Liver (tissue), 9 donors: ENCODE data around the gene ALOX15. TPM values are rescaled to one million over a fixed set of nuclear protein-coding genes. Genes with fewer than 3 reads are reported as not detected.

Experiments
- DNase-seq: peaks from one replicate; pipeline ENCODE4 v3.0.0-alpha.2; 2017; ENCODE audit warnings: low spot score
- H3K27ac ChIP-seq, 2 donors: one replicate each; pipeline ENCODE4 v1.7.0; 2013; ENCODE audit warnings: inconsistent platforms in 2 of 2, low read length in 2 of 2, control low read depth in 1 of 2, low read depth in 1 of 2, mild to moderate bottlenecking in 1 of 2
- H3K27me3 ChIP-seq, 4 donors: one replicate each; pipeline versions ENCODE4 v1.6.1 to v1.7.0; 2013; ENCODE audit warnings: low read length in 3 of 4, inconsistent platforms in 1 of 4, mild to moderate bottlenecking in 1 of 4, moderate library complexity in 1 of 4; ENCODE audit not compliant: control insufficient read depth in 4 of 4, insufficient read depth in 4 of 4
- H3K36me3 ChIP-seq, 4 donors: one replicate each; pipeline versions ENCODE4 v1.6.1 to v1.7.0; 2013; ENCODE audit warnings: low read length in 3 of 4, mild to moderate bottlenecking in 3 of 4, low read depth in 1 of 4, moderate library complexity in 1 of 4; ENCODE audit not compliant: control insufficient read depth in 4 of 4, insufficient read depth in 3 of 4
- H3K4me1 ChIP-seq, 4 donors: one replicate each; pipeline versions ENCODE4 v1.6.1 to v1.7.0; 2013; ENCODE audit warnings: low read length in 3 of 4, mild to moderate bottlenecking in 3 of 4, moderate library complexity in 1 of 4; ENCODE audit not compliant: control insufficient read depth in 4 of 4, insufficient read depth in 4 of 4
- H3K4me3 ChIP-seq, 3 donors: one replicate each; pipeline versions ENCODE4 v1.6.1 to v1.7.0; 2013; ENCODE audit warnings: low read length in 3 of 3, control low read depth in 1 of 3, low read depth in 1 of 3, mild to moderate bottlenecking in 1 of 3
- H3K9ac ChIP-seq, 2 donors: one replicate each; pipeline ENCODE4 v1.7.0; 2013; ENCODE audit warnings: low read length in 2 of 2, mild to moderate bottlenecking in 2 of 2, moderate library complexity in 2 of 2, control low read depth in 1 of 2, low read depth in 1 of 2
- H3K9me3 ChIP-seq, 4 donors: one replicate each; pipeline versions ENCODE4 v1.6.1 to v1.7.0; 2013; ENCODE audit warnings: low read length in 3 of 4; ENCODE audit not compliant: control insufficient read depth in 4 of 4
- FOXA1 ChIP-seq: IDR thresholded peaks from 2 replicates; pipeline ENCODE4 v1.6.1; 2016; ENCODE audit warnings: antibody characterized with exemption
- FOXA2 ChIP-seq: IDR thresholded peaks from 2 replicates; pipeline ENCODE4 v1.6.1; 2016; ENCODE audit warnings: antibody characterized with exemption
- HNF4A ChIP-seq, 2 donors: conservative IDR thresholded peaks; 2 replicates each; pipeline ENCODE4 v1.6.1; 2016; ENCODE audit warnings: antibody characterized with exemption in 2 of 2, mild to moderate bottlenecking in 2 of 2
- HNF4G ChIP-seq: IDR thresholded peaks from 2 replicates; pipeline ENCODE4 v1.6.1; 2016; ENCODE audit warnings: antibody characterized with exemption
- JUND ChIP-seq, 2 donors: IDR thresholded peaks; 2 replicates each; pipeline ENCODE4 v1.6.1; 2016; ENCODE audit warnings: antibody characterized with exemption in 2 of 2
- NR2F2 ChIP-seq: IDR thresholded peaks from 2 replicates; pipeline ENCODE4 v1.6.1; 2016; ENCODE audit warnings: antibody characterized with exemption
- RAD21 ChIP-seq, 2 donors: IDR thresholded peaks; 2 replicates each; pipeline ENCODE4 v1.6.1; 2016; ENCODE audit warnings: antibody characterized with exemption in 2 of 2, mild to moderate bottlenecking in 2 of 2
- RXRA ChIP-seq, 2 donors: IDR thresholded peaks; 2 replicates each; pipeline ENCODE4 v1.6.1; 2017 to 2018; ENCODE audit warnings: antibody characterized with exemption in 2 of 2, mild to moderate bottlenecking in 1 of 2
- SP1 ChIP-seq: IDR thresholded peaks from 2 replicates; pipeline ENCODE4 v1.6.1; 2018; ENCODE audit warnings: antibody characterized with exemption, mild to moderate bottlenecking
- TAF1 ChIP-seq: conservative IDR thresholded peaks from 2 replicates; pipeline ENCODE4 v1.6.1; 2016; ENCODE audit warnings: antibody characterized with exemption, mild to moderate bottlenecking
- YY1 ChIP-seq: IDR thresholded peaks from 2 replicates; pipeline ENCODE4 v1.6.1; 2016; ENCODE audit warnings: antibody characterized with exemption, mild to moderate bottlenecking
- WGBS: extraction: QIAGEN DNeasy Blood & Tissue Kit; methylation state at CpG from one replicate; pipeline ENCODE4 v1.1.7; 2013; 5-methylcytosine and 5-hydroxymethylcytosine counted together
- polyA plus RNA-seq, 2 donors: library from polyadenylated mRNA; stranded (reverse) in 1 of 2; unstranded in 1 of 2; fragments of 200-250 nt in 1 of 2; fragments of >200 nt in 1 of 2; fragmentation: Nextera tagmentation in 1 of 2; extraction: Ambion mirVana in 1 of 2; gene quantifications; one replicate each; pipeline versions ENCODE4 v1.2.1 to v1.2.3, GENCODE V29; 2013 to 2015
- total RNA-seq, 2 donors: library from RNA; depleted of rRNA; stranded (reverse); fragments of >200 nt; gene quantifications; one replicate each; pipeline ENCODE4 v1.2.3, GENCODE V29; 2014
- TF ChIP-seq, protein P1 (sequence below): IDR thresholded peaks from 2 replicates; pipeline ENCODE4 v1.6.1; 2016; ENCODE audit warnings: antibody characterized with exemption, mild to moderate bottlenecking
- TF ChIP-seq, protein P2 (sequence below): IDR thresholded peaks from 2 replicates; pipeline ENCODE4 v1.6.1; 2016; ENCODE audit warnings: antibody characterized with exemption
- TF ChIP-seq, protein P3 (sequence below): fragments of 150-350 bp; IDR thresholded peaks from 2 replicates; pipeline ENCODE4 v1.5.1; 2017; ENCODE audit warnings: improper control_type of control experiment, low read depth, low read length; ENCODE audit not compliant: missing input control
- TF ChIP-seq, protein P4 (sequence below): IDR thresholded peaks from 2 replicates; pipeline ENCODE4 v1.6.1; 2016; ENCODE audit warnings: antibody characterized with exemption
- TF ChIP-seq, protein P5 (sequence below): IDR thresholded peaks from 2 replicates; pipeline ENCODE4 v1.6.1; 2016; ENCODE audit warnings: antibody characterized with exemption
- donor health status: healthy.
- donor health status: healthy.
- donor health status: healthy.
- donor health status: healthy.
- donor health status: healthy.

ALOX15 gene
- total and polyA plus RNA-seq, 4 donors: 0.03 to 1.7 TPM; not detected in 2

DNA sequence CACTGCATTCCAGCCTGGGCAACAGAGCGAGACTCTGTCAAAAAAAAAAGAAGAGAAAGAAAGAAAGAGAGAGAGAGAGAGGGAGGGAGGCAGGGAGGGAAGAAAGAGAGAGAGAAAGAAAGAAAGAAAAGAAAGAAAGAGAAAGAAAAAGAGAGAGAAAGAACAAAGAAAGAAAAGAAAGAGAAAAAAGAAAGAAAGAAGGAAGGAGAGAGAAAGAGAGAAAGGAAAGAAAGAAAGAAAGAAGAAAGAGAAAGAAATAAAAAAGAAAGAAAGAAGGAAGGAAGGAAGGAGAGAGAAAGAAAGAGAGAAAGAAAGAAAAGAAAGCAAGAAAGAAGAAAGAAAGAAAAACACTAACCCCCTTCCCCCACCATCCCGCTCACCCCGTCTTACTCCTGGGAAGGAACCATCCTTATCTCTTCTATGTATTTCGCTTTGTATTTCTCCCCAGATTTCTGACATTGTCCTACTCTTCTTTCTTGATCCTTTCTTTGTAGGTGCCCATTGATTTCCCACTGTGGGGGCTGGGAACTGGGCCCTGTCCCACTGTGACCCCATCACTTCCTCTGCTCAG is 20.9 kb downstream of the ALOX15 start:
- no peak for DNase-seq
- Histone ChIP-seq H3K27me3 (no peaks in the 10 kb centered on the region), H3K4me3 (no peak overlapping the region), H3K9ac (no peak overlapping the region), H3K36me3 (no peaks in the 10 kb centered on the region), H3K4me1 (no peaks in the 10 kb centered on the region), H3K9me3 (no peaks in the 10 kb centered on the region), H3K27ac (no peak overlapping the region)
- TF ChIP-seq, protein P1, sequence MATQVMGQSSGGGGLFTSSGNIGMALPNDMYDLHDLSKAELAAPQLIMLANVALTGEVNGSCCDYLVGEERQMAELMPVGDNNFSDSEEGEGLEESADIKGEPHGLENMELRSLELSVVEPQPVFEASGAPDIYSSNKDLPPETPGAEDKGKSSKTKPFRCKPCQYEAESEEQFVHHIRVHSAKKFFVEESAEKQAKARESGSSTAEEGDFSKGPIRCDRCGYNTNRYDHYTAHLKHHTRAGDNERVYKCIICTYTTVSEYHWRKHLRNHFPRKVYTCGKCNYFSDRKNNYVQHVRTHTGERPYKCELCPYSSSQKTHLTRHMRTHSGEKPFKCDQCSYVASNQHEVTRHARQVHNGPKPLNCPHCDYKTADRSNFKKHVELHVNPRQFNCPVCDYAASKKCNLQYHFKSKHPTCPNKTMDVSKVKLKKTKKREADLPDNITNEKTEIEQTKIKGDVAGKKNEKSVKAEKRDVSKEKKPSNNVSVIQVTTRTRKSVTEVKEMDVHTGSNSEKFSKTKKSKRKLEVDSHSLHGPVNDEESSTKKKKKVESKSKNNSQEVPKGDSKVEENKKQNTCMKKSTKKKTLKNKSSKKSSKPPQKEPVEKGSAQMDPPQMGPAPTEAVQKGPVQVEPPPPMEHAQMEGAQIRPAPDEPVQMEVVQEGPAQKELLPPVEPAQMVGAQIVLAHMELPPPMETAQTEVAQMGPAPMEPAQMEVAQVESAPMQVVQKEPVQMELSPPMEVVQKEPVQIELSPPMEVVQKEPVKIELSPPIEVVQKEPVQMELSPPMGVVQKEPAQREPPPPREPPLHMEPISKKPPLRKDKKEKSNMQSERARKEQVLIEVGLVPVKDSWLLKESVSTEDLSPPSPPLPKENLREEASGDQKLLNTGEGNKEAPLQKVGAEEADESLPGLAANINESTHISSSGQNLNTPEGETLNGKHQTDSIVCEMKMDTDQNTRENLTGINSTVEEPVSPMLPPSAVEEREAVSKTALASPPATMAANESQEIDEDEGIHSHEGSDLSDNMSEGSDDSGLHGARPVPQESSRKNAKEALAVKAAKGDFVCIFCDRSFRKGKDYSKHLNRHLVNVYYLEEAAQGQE: no peak
- TF ChIP-seq, protein P2, sequence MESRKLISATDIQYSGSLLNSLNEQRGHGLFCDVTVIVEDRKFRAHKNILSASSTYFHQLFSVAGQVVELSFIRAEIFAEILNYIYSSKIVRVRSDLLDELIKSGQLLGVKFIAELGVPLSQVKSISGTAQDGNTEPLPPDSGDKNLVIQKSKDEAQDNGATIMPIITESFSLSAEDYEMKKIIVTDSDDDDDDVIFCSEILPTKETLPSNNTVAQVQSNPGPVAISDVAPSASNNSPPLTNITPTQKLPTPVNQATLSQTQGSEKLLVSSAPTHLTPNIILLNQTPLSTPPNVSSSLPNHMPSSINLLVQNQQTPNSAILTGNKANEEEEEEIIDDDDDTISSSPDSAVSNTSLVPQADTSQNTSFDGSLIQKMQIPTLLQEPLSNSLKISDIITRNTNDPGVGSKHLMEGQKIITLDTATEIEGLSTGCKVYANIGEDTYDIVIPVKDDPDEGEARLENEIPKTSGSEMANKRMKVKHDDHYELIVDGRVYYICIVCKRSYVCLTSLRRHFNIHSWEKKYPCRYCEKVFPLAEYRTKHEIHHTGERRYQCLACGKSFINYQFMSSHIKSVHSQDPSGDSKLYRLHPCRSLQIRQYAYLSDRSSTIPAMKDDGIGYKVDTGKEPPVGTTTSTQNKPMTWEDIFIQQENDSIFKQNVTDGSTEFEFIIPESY: no peak
- TF ChIP-seq YY1 (no peak), RAD21 (IDR thresholded peaks at IDR 0.05) (no peak), NR2F2 (no peak), RXRA (IDR thresholded peaks at IDR 0.05) (no peak), FOXA1 (no peak), HNF4A (conservative IDR thresholded peaks at IDR 0.05) (no peak), TAF1 (no peak), SP1 (no peak)
- TF ChIP-seq, protein P3, sequence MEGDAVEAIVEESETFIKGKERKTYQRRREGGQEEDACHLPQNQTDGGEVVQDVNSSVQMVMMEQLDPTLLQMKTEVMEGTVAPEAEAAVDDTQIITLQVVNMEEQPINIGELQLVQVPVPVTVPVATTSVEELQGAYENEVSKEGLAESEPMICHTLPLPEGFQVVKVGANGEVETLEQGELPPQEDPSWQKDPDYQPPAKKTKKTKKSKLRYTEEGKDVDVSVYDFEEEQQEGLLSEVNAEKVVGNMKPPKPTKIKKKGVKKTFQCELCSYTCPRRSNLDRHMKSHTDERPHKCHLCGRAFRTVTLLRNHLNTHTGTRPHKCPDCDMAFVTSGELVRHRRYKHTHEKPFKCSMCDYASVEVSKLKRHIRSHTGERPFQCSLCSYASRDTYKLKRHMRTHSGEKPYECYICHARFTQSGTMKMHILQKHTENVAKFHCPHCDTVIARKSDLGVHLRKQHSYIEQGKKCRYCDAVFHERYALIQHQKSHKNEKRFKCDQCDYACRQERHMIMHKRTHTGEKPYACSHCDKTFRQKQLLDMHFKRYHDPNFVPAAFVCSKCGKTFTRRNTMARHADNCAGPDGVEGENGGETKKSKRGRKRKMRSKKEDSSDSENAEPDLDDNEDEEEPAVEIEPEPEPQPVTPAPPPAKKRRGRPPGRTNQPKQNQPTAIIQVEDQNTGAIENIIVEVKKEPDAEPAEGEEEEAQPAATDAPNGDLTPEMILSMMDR: no peak
- TF ChIP-seq, protein P4, sequence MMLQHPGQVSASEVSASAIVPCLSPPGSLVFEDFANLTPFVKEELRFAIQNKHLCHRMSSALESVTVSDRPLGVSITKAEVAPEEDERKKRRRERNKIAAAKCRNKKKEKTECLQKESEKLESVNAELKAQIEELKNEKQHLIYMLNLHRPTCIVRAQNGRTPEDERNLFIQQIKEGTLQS: no peak
- TF ChIP-seq, protein P5, sequence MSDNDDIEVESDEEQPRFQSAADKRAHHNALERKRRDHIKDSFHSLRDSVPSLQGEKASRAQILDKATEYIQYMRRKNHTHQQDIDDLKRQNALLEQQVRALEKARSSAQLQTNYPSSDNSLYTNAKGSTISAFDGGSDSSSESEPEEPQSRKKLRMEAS: no peak
- 95% methylated on average over 4 of the region's 4 CpGs for WGBS

DNA sequence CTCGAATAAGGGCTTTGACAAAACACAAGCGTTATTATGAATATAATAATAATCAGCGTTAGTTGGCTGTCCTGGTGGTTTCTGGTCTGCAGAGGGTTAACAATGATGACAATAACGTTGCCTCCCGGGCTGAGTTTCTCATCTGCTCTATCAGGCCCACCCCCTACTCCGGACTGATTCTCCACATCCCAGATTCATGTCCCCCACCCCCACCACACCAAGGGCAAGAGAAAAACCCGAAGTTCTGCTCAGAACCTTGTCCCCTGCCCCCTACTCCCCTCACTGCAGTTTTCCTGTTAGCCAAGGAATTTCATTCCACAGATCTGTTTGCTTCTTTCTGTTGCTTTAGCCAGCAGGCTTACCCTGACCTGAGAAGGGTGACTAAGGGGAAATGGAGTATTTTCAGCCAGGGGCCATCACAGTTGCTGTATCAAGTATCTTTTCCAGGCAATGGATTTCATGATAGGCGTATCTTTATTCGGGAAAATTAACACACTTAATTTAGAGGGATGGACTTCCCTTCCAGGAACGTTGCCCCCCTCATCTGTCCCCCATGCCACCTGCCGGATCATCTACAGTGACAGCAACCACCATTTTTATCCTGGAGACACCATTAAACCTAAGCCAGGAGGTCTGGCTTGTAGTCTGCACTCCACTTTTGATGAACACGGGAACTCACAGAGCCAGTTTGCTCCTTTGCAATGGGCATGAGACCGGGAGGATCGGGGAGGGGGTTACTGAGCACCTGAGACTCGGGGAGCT is 23.7 kb downstream of the ALOX15 start:
- no peak overlapping the region for H3K9ac ChIP-seq
- no peak for DNase-seq
- H3K4me1 ChIP-seq: no peaks in the 10 kb centered on the region
- H3K27ac ChIP-seq: no peak overlapping the region
- WGBS: 55% methylated on average over 15 of the region's 15 CpGs
- H3K27me3 ChIP-seq: no peaks in the 10 kb centered on the region
- no peak overlapping the region for H3K4me3 ChIP-seq
- no peaks in the 10 kb centered on the region for H3K36me3 ChIP-seq
- no peaks in the 10 kb centered on the region for H3K9me3 ChIP-seq
- TF ChIP-seq, protein P3: no peak
- TF ChIP-seq RAD21 (IDR thresholded peaks at IDR 0.05): no peak
- no peak for TF ChIP-seq FOXA1
- TF ChIP-seq NR2F2: no peak
- TF ChIP-seq FOXA2: no peak
- TF ChIP-seq HNF4G: no peak
- no peak for TF ChIP-seq SP1
- TF ChIP-seq HNF4A (conservative IDR thresholded peaks at IDR 0.05): no peak
- no peak for TF ChIP-seq TAF1
- TF ChIP-seq RXRA (IDR thresholded peaks at IDR 0.05): no peak
- TF ChIP-seq, protein P4: no peak
- TF ChIP-seq, protein P5: no peak
- TF ChIP-seq JUND (IDR thresholded peaks at IDR 0.05): no peak
